Measurements from ENCODE around the gene ATG9A.
"Not testable (repeated sequence)": the region's sequence is repeated elsewhere in the genome, so short reads cannot be mapped to it uniquely, and the experiment has no call there.

The ATG9A gene

DNA sequence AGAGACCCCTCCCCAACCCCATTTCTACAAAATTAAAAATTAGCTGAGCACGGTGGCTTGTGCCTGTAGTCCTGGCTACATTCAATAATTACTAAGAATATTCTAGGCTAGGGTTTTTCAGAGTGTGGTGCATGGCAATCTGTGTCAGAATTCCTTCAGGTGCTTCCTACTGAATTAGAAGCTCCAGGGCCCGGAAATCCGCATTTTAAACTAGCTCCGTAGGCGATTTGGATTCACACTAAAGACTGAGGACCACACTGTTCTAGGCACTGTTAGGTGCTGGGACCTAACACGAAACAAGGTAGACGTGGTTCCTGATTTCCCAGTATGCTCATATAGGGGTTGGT is 23.5 kb downstream of the ATG9A start:
- H3K36me3 ChIP-seq (ENCODE audit: control insufficient read depth, insufficient read depth, low read length), result peaks cover 11% of the 10 kb centered on the region
- H3K27ac ChIP-seq (ENCODE audit: low read depth, low read length), result peak overlapping the region; percentile 90
- H3K27me3 ChIP-seq (ENCODE audit: control insufficient read depth, insufficient read depth, low read length), result no peaks in the 10 kb centered on the region
- H3K4me3 ChIP-seq (ENCODE audit: low read length), result peak overlapping the region; percentile 85
- H3K9ac ChIP-seq (ENCODE audit: low read length), result peak overlapping the region; percentile 98
- H3K4me1 ChIP-seq (ENCODE audit: control insufficient read depth, insufficient read depth, low read length), result peaks cover 12% of the 10 kb centered on the region

DNA sequence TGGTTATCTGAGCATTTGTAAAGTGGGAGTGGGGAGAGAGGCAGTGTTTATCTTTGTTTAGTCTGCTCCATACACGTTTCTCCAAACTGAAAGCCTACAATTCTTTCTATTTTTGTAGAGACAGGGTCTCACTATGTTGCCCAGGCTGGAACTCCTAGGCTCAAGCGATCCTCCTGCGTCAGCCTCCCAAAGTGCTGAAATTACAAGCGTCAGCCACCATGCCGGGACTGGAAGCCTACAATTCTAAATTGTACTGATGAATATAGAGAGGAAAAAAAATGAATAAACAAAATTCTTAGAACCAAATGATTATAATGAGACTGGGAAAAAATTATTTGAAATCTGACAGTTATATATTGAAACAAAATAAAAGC is 24.3 kb downstream of the ATG9A start:
- H3K4me1 ChIP-seq (ENCODE audit: control insufficient read depth, insufficient read depth, low read length), result peaks cover 12% of the 10 kb centered on the region
- no peak overlapping the region for H3K9ac ChIP-seq (ENCODE audit: low read length)
- no peak overlapping the region for H3K27ac ChIP-seq (ENCODE audit: low read depth, low read length)
- H3K36me3 ChIP-seq (ENCODE audit: control insufficient read depth, insufficient read depth, low read length), result peaks cover 11% of the 10 kb centered on the region
- no peak overlapping the region for H3K4me3 ChIP-seq (ENCODE audit: low read length)
- no peaks in the 10 kb centered on the region for H3K27me3 ChIP-seq (ENCODE audit: control insufficient read depth, insufficient read depth, low read length)

DNA sequence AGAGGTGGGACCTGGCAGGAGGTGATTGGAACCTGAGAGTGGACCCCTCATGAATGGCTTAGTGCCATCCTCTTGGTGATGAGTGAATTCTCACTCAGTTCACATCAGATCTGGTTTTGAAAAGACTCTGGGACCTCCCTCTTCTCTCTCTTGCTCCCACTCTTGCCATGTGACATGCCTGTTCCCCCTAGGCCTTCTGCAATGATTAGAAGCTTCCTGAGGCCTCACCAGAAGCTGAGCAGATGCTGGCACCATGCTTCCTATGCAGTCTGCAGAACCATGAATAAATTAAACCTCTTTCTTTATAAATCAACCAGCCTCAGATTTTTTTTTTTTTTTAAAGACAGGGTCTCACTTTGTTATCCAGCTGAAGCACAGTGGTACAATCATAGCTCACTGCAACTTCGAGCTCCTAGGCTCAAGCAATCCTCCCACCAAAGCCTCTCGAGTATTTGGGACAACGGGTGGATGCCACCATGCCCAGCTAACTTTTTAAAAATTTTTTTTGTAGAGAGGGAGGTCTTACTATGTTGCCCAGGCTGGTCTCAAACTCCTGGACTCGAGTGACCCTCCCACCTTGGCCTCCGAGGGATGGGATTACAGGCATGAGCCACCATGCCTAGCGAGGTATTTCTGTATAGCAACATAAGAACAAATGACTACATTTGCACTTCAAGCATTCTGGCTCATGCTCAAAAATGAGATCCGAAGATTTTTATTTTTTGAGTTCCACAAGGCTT is 24.8 kb downstream of the ATG9A start:
- Histone ChIP-seq H3K4me3 (ENCODE audit: low read length) (no peak overlapping the region), H3K4me1 (ENCODE audit: control insufficient read depth, insufficient read depth, low read length) (peaks cover 12% of the 10 kb centered on the region), H3K27ac (ENCODE audit: low read depth, low read length) (no peak overlapping the region), H3K9ac (ENCODE audit: low read length) (no peak overlapping the region), H3K36me3 (ENCODE audit: control insufficient read depth, insufficient read depth, low read length) (peaks cover 11% of the 10 kb centered on the region), H3K27me3 (ENCODE audit: control insufficient read depth, insufficient read depth, low read length) (no peaks in the 10 kb centered on the region)

DNA sequence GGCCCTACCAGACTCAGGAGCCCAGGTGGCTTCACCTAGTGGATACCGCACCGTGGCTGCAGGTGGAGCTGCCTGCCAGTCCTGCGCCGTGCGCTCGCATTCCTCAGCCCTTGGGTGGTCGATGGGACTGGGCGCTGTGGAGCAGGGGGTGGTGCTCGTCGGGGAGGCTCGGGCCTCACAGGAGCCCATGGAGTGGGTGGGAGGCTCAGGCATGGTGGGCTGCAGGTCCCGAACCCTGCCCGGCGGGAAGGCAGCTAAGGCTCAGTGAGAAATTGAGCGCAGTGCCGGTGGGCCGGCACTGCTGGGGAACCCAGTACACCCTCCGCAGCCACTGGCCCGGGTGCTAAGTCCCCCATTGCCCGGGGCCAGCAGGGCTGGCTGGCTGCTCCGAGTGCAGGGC is 28.1 kb downstream of the ATG9A start:
- not testable (repeated sequence) for H3K27ac ChIP-seq (ENCODE audit: low read depth, low read length)

DNA sequence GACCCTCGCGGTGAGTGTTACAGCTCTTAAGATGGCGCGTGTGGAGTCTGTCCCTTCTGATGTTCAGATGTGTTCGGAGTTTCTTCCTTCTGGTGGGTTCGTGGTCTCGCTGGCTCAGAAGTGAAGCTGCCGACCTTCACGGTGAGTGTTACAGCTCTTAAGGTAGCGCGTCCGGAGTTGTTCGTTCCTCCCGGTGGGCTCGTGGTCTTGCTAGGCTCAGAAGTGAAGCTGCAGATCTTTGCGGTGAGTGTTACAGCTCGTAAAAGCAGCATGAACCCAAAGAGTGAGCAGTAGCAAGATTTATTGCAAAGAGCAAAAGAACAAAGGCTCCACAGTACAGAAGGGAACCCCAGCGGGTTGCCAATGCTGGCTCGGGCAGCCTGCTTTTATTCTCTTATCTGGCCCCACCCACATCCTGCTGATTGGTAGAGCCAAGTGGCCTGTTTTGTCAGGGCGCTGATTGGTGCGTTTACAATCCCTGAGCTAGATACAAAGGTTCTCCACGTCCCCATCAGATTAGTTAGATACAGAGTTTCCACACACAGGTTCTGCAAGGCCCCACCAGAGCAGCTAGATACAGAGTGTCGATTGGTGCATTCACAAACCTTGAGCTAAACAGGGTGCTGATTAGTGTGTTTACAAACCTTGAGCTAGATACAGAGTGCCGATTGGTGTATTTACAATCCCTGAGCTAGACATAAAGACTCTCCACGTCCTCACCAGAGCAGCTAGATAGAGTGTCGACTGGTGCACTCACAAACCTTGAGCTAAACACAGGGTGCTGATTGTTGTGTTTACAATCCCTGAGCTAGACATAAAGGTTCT is 28.7 kb downstream of the ATG9A start:
- not testable (repeated sequence) for H3K27ac ChIP-seq (ENCODE audit: low read depth, low read length); H3K9ac ChIP-seq (ENCODE audit: low read length)

More for the DNA sequence above, 28.1 kb downstream of the ATG9A start:
- H3K4me1 ChIP-seq (ENCODE audit: control insufficient read depth, insufficient read depth, low read length); H3K36me3 ChIP-seq (ENCODE audit: control insufficient read depth, insufficient read depth, low read length); H3K27me3 ChIP-seq (ENCODE audit: control insufficient read depth, insufficient read depth, low read length); H3K9ac ChIP-seq (ENCODE audit: low read length); H3K4me3 ChIP-seq (ENCODE audit: low read length): not testable (repeated sequence)

DNA sequence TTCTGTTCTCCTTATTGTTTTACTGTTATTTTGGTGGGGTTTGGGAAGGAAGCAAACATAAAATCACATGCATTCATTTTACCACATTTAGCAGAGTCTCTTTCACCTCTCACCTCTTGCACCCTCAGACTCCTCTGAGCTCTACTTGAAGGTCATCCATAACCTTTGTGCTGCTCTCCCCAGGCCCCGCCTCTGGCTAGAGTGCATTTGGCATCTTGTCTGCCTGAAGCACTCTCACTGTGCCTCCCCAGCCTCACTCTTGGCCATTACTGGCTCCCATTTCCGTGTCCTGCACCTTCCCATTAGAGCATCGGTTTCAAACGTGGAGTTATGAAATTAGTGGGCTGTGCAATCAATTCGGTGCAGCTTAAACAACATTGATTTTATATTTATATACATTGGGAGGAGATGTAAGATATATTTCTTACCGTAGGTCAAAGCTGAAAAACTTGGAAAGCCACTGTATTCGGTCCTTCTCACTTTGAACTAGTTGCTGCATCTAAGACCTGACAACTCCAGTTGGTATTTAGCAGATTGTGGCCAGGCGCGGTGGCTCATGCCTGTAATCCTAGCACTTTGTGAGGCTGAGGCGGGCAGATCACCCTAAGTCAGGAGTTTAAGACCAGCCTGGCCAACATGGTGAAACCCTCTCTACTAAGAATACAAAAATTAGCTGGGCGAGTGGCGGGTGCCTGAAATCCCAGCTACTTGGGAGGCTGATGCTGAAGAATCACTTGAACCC is 29.8 kb downstream of the ATG9A start:
- H3K27me3 ChIP-seq (ENCODE audit: control insufficient read depth, insufficient read depth, low read length), result no peaks in the 10 kb centered on the region
- no peaks in the 10 kb centered on the region for H3K4me1 ChIP-seq (ENCODE audit: control insufficient read depth, insufficient read depth, low read length)
- H3K4me3 ChIP-seq (ENCODE audit: low read length), result no peak overlapping the region
- H3K9ac ChIP-seq (ENCODE audit: low read length), result no peak overlapping the region
- no peak overlapping the region for H3K27ac ChIP-seq (ENCODE audit: low read depth, low read length)
- H3K36me3 ChIP-seq (ENCODE audit: control insufficient read depth, insufficient read depth, low read length), result no peaks in the 10 kb centered on the region

More for the DNA sequence above, 28.7 kb downstream of the ATG9A start:
- H3K27me3 ChIP-seq (ENCODE audit: control insufficient read depth, insufficient read depth, low read length); H3K36me3 ChIP-seq (ENCODE audit: control insufficient read depth, insufficient read depth, low read length); H3K4me3 ChIP-seq (ENCODE audit: low read length); H3K4me1 ChIP-seq (ENCODE audit: control insufficient read depth, insufficient read depth, low read length): not testable (repeated sequence)

DNA sequence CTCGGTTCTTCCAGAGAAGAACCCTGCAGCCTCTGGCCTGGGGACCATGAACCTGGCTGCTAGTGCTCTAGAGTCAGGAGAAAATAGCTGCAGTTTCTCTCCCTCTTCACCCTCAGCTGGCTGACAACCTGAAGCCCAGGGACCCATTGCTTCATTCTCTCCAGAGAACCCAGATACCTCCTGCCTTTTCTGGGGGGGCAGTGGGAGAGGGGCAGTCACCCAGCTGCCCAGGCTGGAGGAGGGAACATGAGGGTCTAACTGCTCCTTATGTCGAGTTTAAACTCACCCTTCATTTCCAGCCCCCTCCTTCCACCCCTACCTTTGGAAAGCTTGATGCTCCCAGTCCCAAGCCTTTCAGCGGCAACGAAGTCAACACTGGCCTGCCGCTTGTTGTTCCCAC is 30.5 kb downstream of the ATG9A start:
- no peak overlapping the region for H3K4me3 ChIP-seq (ENCODE audit: low read length)
- H3K4me1 ChIP-seq (ENCODE audit: control insufficient read depth, insufficient read depth, low read length), result no peaks in the 10 kb centered on the region
- no peak overlapping the region for H3K9ac ChIP-seq (ENCODE audit: low read length)
- H3K27me3 ChIP-seq (ENCODE audit: control insufficient read depth, insufficient read depth, low read length), result no peaks in the 10 kb centered on the region
- no peaks in the 10 kb centered on the region for H3K36me3 ChIP-seq (ENCODE audit: control insufficient read depth, insufficient read depth, low read length)
- H3K27ac ChIP-seq (ENCODE audit: low read depth, low read length), result no peak overlapping the region

DNA sequence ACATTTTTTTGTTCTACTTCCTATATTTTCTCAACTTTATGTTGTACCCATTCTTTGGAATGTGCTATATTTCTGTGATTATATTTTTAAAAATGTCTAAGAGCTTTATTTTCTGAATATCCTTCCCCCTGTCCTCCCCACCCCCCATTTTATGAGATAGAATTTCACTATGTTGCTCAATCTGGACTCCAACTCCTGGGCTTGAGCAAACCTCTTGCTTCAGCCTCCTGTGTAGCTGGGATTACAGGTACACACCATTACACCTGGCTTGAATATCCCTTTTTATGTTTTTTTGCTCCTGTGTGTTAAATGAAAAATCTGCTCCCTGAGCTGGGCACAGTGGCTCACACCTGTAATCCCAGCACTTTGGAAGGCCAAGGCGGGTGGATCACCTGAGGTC is 32.0 kb downstream of the ATG9A start:
- Histone ChIP-seq H3K27me3 (ENCODE audit: control insufficient read depth, insufficient read depth, low read length) (no peaks in the 10 kb centered on the region), H3K36me3 (ENCODE audit: control insufficient read depth, insufficient read depth, low read length) (no peaks in the 10 kb centered on the region), H3K4me3 (ENCODE audit: low read length) (no peak overlapping the region), H3K4me1 (ENCODE audit: control insufficient read depth, insufficient read depth, low read length) (no peaks in the 10 kb centered on the region), H3K9ac (ENCODE audit: low read length) (no peak overlapping the region), H3K27ac (ENCODE audit: low read depth, low read length) (no peak overlapping the region)

DNA sequence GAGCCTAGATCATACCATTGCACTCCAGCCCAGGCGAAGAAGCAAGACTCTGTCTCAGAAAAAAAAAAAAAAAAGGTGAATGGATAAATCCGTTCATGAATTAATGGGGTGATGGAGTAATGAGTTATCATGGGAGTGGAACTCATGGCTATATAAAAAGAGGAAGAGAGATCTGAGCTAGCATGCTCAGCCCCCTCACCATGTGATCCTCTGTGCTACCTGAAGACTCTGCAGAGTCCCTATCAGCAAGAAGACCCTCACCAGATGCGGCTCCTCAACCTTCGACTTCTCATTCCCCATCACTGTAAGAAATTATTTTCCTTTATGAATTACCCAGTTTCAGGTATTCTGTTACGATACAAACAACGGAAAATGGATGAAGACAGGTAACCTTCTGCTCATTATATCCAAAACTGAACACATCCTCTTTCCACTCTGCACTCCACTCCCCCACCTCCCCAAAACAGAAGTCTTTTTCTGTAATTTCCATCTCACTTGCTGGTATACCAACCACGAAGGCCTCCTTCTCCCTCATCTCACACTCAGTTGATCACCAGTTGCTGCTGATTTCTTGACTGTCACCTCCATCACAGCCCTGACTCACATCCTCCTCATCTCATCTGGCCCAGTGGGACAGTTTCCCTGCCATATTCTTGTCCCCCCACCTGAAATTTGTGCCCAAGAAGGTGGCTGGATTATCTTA is 42.5 kb downstream of the ATG9A start:
- peaks cover 17% of the 10 kb centered on the region for H3K36me3 ChIP-seq (ENCODE audit: control insufficient read depth, insufficient read depth, low read length)
- no peaks in the 10 kb centered on the region for H3K27me3 ChIP-seq (ENCODE audit: control insufficient read depth, insufficient read depth, low read length)
- H3K4me3 ChIP-seq (ENCODE audit: low read length), result no peak overlapping the region
- H3K27ac ChIP-seq (ENCODE audit: low read depth, low read length), result no peak overlapping the region
- H3K9ac ChIP-seq (ENCODE audit: low read length), result no peak overlapping the region
- no peaks in the 10 kb centered on the region for H3K4me1 ChIP-seq (ENCODE audit: control insufficient read depth, insufficient read depth, low read length)

DNA sequence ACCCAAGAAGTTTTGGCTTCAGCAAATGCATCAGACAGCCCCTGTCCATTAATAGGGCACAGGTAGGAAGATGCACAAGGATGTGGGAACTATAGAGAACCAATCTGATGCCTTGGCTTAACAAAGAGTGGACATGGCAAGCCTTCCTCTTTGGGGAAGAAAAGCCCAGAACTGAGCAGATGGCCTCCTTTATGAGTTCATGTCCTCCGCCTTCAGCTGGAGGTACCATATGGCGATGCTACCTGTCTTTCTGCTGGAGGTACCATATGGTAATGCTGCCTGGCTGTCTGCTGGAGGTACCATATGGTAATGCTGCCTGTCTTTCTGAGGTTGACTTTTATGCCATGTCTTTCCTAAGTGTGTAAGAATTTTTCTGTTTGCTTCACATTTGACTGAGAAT is 45.3 kb downstream of the ATG9A start:
- H3K27ac ChIP-seq (ENCODE audit: low read depth, low read length), result no peak overlapping the region
- peaks cover 34% of the 10 kb centered on the region for H3K36me3 ChIP-seq (ENCODE audit: control insufficient read depth, insufficient read depth, low read length)
- H3K9ac ChIP-seq (ENCODE audit: low read length), result no peak overlapping the region
- no peaks in the 10 kb centered on the region for H3K27me3 ChIP-seq (ENCODE audit: control insufficient read depth, insufficient read depth, low read length)
- no peak overlapping the region for H3K4me3 ChIP-seq (ENCODE audit: low read length)
- peaks cover under 1% of the 10 kb centered on the region for H3K4me1 ChIP-seq (ENCODE audit: control insufficient read depth, insufficient read depth, low read length)

DNA sequence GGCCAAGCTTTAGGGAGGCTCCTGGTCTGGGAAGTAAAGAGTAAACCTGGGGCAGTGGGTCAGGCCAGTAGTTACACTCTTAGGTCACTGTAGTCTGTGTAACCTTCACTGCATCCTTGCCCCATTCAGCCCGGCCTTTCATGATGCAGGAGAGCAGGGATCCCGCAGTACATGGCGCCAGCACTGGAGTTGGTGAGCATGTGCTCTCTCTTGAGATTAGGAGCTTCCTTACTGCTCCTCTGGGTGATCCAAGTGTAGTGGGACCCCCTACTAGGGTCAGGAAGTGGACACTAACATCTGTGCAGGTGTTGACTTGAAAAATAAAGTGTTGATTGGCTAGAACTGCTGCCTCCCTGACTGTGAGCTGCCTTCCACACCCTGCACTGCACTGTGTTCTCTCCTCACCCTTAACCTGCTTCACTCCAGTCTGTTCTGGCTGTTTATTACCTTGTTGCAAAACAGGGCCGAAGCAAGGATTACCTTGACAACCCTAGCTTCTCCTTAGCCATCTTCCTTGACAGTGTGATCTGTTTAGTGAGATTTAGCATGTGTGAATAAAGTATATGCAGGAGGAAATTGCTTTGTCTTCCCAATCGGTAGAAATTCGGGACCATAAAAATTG is 46.2 kb downstream of the ATG9A start:
- H3K4me1 ChIP-seq (ENCODE audit: control insufficient read depth, insufficient read depth, low read length), result peaks cover 6% of the 10 kb centered on the region
- no peak overlapping the region for H3K4me3 ChIP-seq (ENCODE audit: low read length)
- H3K27ac ChIP-seq (ENCODE audit: low read depth, low read length), result no peak overlapping the region
- H3K27me3 ChIP-seq (ENCODE audit: control insufficient read depth, insufficient read depth, low read length), result no peaks in the 10 kb centered on the region
- H3K36me3 ChIP-seq (ENCODE audit: control insufficient read depth, insufficient read depth, low read length), result peaks cover 34% of the 10 kb centered on the region
- H3K9ac ChIP-seq (ENCODE audit: low read length), result no peak overlapping the region
